ENCODE measurements around the gene TBC1D2B. TPM values are rescaled to one million over a fixed set of nuclear protein-coding genes. Genes with fewer than 3 reads are reported as not detected.

Gene TBC1D2B
- total and polyA plus RNA-seq, 4 donors: 21.8 to 62.9 (median 38.9) TPM

DNA sequence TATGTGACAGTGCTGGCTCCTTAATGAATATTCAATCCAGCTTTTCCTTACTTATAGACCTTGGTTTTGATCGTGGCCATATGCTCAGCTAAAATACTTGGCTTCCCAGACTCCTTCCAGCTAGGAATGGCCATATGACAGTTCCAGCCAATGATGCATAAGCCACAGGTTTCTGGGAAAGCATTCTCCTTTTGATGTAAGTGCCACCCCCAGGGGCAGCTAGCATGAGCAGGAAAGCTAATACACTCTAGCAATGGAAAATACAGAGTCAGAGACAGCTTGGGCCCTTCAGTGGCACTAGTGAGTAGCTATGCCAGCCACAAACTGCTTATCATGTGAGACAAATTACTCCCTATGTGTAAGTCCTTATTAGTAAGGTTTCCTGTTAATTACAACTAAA lies 26.7 kb downstream of the TBC1D2B start:
- Histone ChIP-seq H3K27ac (ENCODE audit: low read depth in 1 of 2, low read length in 1 of 2) (no peak overlapping the region), H3K9me3 (ENCODE audit: control insufficient read depth in 4 of 4, insufficient read depth in 3 of 4, low read length in 3 of 4) (no peaks in the 10 kb centered on the region), H3K27me3 (ENCODE audit: control insufficient read depth in 3 of 3, insufficient read depth in 3 of 3, low read length in 2 of 3) (no peaks in the 10 kb centered on the region), H3K9ac (ENCODE audit: insufficient read depth in 1 of 2, low read length in 2 of 2) (no peak overlapping the region), H3K36me3 (ENCODE audit: control insufficient read depth in 4 of 4, insufficient read depth in 4 of 4, low read length in 4 of 4) (peaks cover 4 to 16% (median 8%) of the 10 kb centered on the region in 4 donors), H3K4me3 (no peak overlapping the region), H3K4me1 (ENCODE audit: control insufficient read depth in 5 of 5, insufficient read depth in 5 of 5, low read length in 5 of 5) (peaks cover 14 to 55% (median 26%) of the 10 kb centered on the region in 5 donors)
- TF ChIP-seq, protein P1, sequence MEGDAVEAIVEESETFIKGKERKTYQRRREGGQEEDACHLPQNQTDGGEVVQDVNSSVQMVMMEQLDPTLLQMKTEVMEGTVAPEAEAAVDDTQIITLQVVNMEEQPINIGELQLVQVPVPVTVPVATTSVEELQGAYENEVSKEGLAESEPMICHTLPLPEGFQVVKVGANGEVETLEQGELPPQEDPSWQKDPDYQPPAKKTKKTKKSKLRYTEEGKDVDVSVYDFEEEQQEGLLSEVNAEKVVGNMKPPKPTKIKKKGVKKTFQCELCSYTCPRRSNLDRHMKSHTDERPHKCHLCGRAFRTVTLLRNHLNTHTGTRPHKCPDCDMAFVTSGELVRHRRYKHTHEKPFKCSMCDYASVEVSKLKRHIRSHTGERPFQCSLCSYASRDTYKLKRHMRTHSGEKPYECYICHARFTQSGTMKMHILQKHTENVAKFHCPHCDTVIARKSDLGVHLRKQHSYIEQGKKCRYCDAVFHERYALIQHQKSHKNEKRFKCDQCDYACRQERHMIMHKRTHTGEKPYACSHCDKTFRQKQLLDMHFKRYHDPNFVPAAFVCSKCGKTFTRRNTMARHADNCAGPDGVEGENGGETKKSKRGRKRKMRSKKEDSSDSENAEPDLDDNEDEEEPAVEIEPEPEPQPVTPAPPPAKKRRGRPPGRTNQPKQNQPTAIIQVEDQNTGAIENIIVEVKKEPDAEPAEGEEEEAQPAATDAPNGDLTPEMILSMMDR (IDR thresholded peaks at IDR 0.05; ENCODE audit: control extremely low read depth, extremely low read depth): no peak
- peak in 2 of 3 donors; percentile 64 to 69 for DNase-seq
- no peak for ATAC-seq (ENCODE audit: insufficient read depth, low FRiP score)
- whole genome bisulfite sequencing, 2 donors: 63 to 67% methylated on average over 1 of the region's 1 CpG

DNA sequence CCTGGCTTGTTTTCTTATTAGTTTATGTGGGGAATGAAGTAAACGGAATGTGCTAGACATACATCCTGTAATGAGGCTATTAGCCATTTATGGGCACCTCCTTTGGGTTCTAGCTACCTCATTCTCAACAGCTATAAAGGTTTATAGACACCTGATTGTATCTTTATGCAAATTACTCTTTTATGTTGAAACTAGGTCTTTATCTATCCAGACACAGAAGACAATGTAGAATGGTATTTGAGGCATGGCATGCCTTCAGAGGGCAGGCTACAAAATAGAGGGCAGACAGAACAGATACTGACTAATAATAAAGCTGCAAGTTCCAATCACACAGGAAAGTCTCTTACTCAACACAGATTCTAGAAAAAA lies 27.1 kb downstream of the TBC1D2B start:
- H3K27me3 ChIP-seq (ENCODE audit: control insufficient read depth in 3 of 3, insufficient read depth in 3 of 3, low read length in 2 of 3): no peaks in the 10 kb centered on the region
- H3K4me1 ChIP-seq (ENCODE audit: control insufficient read depth in 5 of 5, insufficient read depth in 5 of 5, low read length in 5 of 5): peaks cover 14 to 55% (median 25%) of the 10 kb centered on the region in 5 donors
- TF ChIP-seq, protein P1 (IDR thresholded peaks at IDR 0.05; ENCODE audit: control extremely low read depth, extremely low read depth): no peak
- ATAC-seq (ENCODE audit: insufficient read depth, low FRiP score) (no peak), DNase-seq (no peak)
- H3K36me3 ChIP-seq (ENCODE audit: control insufficient read depth in 4 of 4, insufficient read depth in 4 of 4, low read length in 4 of 4): peaks cover 4 to 16% (median 8%) of the 10 kb centered on the region in 4 donors
- no peak overlapping the region for H3K4me3 ChIP-seq
- no peak overlapping the region for H3K9ac ChIP-seq (ENCODE audit: insufficient read depth in 1 of 2, low read length in 2 of 2)
- H3K27ac ChIP-seq (ENCODE audit: low read depth in 1 of 2, low read length in 1 of 2): no peak overlapping the region
- 14 to 38% methylated on average over 1 of the region's 1 CpG for WGBS, 2 donors
- H3K9me3 ChIP-seq (ENCODE audit: control insufficient read depth in 4 of 4, insufficient read depth in 3 of 4, low read length in 3 of 4): no peaks in the 10 kb centered on the region

DNA sequence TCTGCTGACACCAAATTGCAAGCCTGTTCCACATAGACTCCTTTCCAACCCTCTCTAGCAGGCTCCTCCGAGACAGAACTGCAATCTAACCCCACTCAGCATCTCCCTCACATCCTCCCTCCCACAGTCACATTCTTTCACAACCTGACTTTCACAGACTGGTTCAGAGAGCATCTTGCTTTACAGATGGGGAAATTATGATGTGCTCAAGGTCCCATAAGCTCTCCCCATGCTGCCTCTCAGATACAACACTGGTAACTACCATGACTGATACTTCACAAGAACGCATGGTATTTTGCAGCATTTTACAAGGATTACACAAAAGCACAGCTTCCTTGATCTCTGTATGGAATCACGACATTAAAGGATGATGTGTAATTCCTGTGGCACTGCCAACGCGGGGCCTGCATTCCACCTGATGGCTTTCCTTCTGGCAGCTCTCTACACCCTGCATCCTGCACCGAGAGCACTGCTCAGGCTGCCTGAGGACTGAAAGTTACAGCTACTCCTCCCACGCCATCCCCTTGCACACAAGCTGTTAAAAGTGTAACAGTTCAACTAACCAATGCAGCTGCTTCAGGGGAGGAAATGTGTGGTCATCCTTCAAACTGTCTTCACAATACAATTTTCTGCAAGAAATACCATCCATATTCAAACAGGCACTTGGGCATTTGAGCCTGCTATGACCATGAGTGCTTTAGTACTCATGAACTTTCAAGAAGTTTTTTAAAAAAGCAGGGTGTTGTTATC lies 27.6 kb downstream of the TBC1D2B start:
- peak; percentile 17 for ATAC-seq (ENCODE audit: insufficient read depth, low FRiP score)
- Histone ChIP-seq H3K36me3 (ENCODE audit: control insufficient read depth in 4 of 4, insufficient read depth in 4 of 4, low read length in 4 of 4) (peaks cover 4 to 16% (median 8%) of the 10 kb centered on the region in 4 donors), H3K9ac (ENCODE audit: insufficient read depth in 1 of 2, low read length in 2 of 2) (no peak overlapping the region), H3K4me3 (no peak overlapping the region), H3K27ac (ENCODE audit: low read depth in 1 of 2, low read length in 1 of 2) (peak overlapping the region in 1 of 2 donors; percentile 42), H3K4me1 (ENCODE audit: control insufficient read depth in 5 of 5, insufficient read depth in 5 of 5, low read length in 5 of 5) (peaks cover 14 to 55% (median 25%) of the 10 kb centered on the region in 5 donors), H3K9me3 (ENCODE audit: control insufficient read depth in 4 of 4, insufficient read depth in 3 of 4, low read length in 3 of 4) (no peaks in the 10 kb centered on the region), H3K27me3 (ENCODE audit: control insufficient read depth in 3 of 3, insufficient read depth in 3 of 3, low read length in 2 of 3) (no peaks in the 10 kb centered on the region)
- DNase-seq: no peak
- WGBS, 2 donors: 19 to 33% methylated on average over 7 of the region's 7 CpGs
- TF ChIP-seq, protein P1 (IDR thresholded peaks at IDR 0.05; ENCODE audit: control extremely low read depth, extremely low read depth): no peak

Measured in lung (tissue), 12 donors.